GM15510 (cell line): ENCODE results near the gene DAPK3.

ENCODE experiments used
- POLR2A ChIP-seq: IDR thresholded peaks from 3 replicates; pipeline ENCODE4 v1.6.1; 2011; ENCODE audit warnings: borderline replicate concordance; ENCODE audit not compliant: insufficient read length; ENCODE audit errors: extremely low read depth

The DAPK3 gene

GRCh38 chr19:4009990-4010807, 39.3 kb upstream of the DAPK3 start:
- no peak for TF ChIP-seq POLR2A

- TF ChIP-seq POLR2A: no peak
Measured at GRCh38 chr19:4007836-4008539, 37.1 kb upstream of the DAPK3 start.

GRCh38 chr19:4007021-4007835, 36.3 kb upstream of the DAPK3 start, which contains the start of gene PIAS4:
TSS of gene PIAS4 (plus strand) at chr19:4007736. CDS start at chr19:4007761, 25 bp downstream.
- peak; percentile 67 for TF ChIP-seq POLR2A

GRCh38 chr19:3995607-3996006, 24.7 kb upstream of the DAPK3 start:
- no peak for TF ChIP-seq POLR2A

GRCh38 chr19:3990815-3991117, 19.9 kb upstream of the DAPK3 start:
- TF ChIP-seq POLR2A: no peak

GRCh38 chr19:3987619-3988371, 16.9 kb upstream of the DAPK3 start:
- TF ChIP-seq POLR2A: no peak

- TF ChIP-seq POLR2A: no peak
Measured at GRCh38 chr19:3986260-3987041, 15.6 kb upstream of the DAPK3 start.

- TF ChIP-seq POLR2A: no peak
Measured at GRCh38 chr19:3985643-3986259, 14.9 kb upstream of the DAPK3 start.

GRCh38 chr19:3984908-3985642, 14.2 kb upstream of the DAPK3 start, which contains the start of gene EEF2:
TSS of gene EEF2 (minus strand) at chr19:3985463. CDS start at chr19:3985380, 83 bp downstream.
- TF ChIP-seq POLR2A: peak; percentile 100

- no peak for TF ChIP-seq POLR2A
Measured at GRCh38 chr19:3984584-3984907, 13.6 kb upstream of the DAPK3 start.

- no peak for TF ChIP-seq POLR2A
Measured at GRCh38 chr19:3983936-3984583, 13.2 kb upstream of the DAPK3 start.

GRCh38 chr19:3983542-3983914, 12.6 kb upstream of the DAPK3 start:
- no peak for TF ChIP-seq POLR2A
